Adrenal gland (tissue), 5 donors: ENCODE results near the gene KIF19.

ENCODE experiments used
- CTCF ChIP-seq, 6 experiments: fragments of 450-650 bp in 4 of 6; fragments of 200-600 bp in 2 of 6; sonication (generic) in 1 of 6; IDR thresholded peaks; 1 replicate in 5 of 6; 2 replicates in 1 of 6; pipeline versions ENCODE4 v1.5.1 to v1.8.0; 2016 to 2021; ENCODE audit warnings: antibody characterized with exemption in 6 of 6, mild to moderate bottlenecking in 2 of 6, moderate library complexity in 1 of 6
- POLR2A ChIP-seq, 2 donors: fragments of 450-650 bp; IDR thresholded peaks; one replicate each; pipeline ENCODE4 v1.6.1; 2017; ENCODE audit warnings: antibody characterized with exemption in 2 of 2, mild to moderate bottlenecking in 2 of 2, moderate library complexity in 1 of 2
- donor health status: DM: no; HTN: no; CAD: no.

- TF ChIP-seq CTCF (IDR thresholded peaks at IDR 0.05), result no peak
- no peak for TF ChIP-seq POLR2A (IDR thresholded peaks at IDR 0.05)
These were observed 13.6 kb downstream of the KIF19 start for GRCh38 chr17:74339537-74340195.
